ENCODE measurements around the gene TMEM242. TPM values are rescaled to one million over a fixed set of nuclear protein-coding genes. Genes with fewer than 3 reads are reported as not detected.

Gene TMEM242
- total RNA-seq, result 1 to 10 TPM; 4.4 to 8.8 (median 7.3) TPM
- long read RNA-seq, full-length matches to known transcripts, result 12 of 12 reads
- long read RNA-seq, partial matches to known transcripts, result 0 of 12 reads
- long read RNA-seq, other reads (novel, unspliced or antisense), result 0 of 12 reads

GRCh38 chr6:157323255-157323965 is at the start of gene TMEM242:
TMEM242 (minus strand) TSS chr6:157323519; CDS start chr6:157323499, 20 bp downstream.
- Histone ChIP-seq H3K36me3 (peaks cover 0 to 12% (median 0%) of the 10 kb centered on the region in 4 donors), H3K27ac (peak within 1 kb of the TSS; percentile 83 to 96 (median 90)), H3K4me3 (peak within 1 kb of the TSS; percentile 73 to 93 (median 79)), H3K4me1 (peaks cover 0 to 5% (median 2%) of the 10 kb centered on the region in 4 donors), H3K27me3 (no peaks in the 10 kb centered on the region), H3K9me3 (no peaks in the 10 kb centered on the region)
- WGBS (ENCODE audit: insufficient coverage, low coverage, low lambda C conversion rate, missing lambda C conversion rate), result 0% methylated on average over 8 of the region's 42 CpGs
- TF ChIP-seq CTCF (IDR thresholded peaks at IDR 0.05) (peak in 3 of 4 donors; percentile 12 to 27 (median 25)), POLR2A (IDR thresholded peaks at IDR 0.05) (peak; percentile 98)
- ATAC-seq (peak; percentile 94 to 97 (median 96)), DNase-seq (peak; percentile 90 to 93 (median 91))
- intact Hi-C loops (cut with DNase I), result no loop called here

- Histone ChIP-seq H3K27ac (no peak overlapping the region), H3K27me3 (no peaks in the 10 kb centered on the region), H3K4me3 (no peak overlapping the region), H3K4me1 (peaks cover 0 to 8% (median 0%) of the 10 kb centered on the region in 4 donors), H3K36me3 (no peaks in the 10 kb centered on the region), H3K9me3 (no peaks in the 10 kb centered on the region)
- intact Hi-C loops (cut with DNase I), result no loop called here
- WGBS (ENCODE audit: insufficient coverage, low coverage, low lambda C conversion rate, missing lambda C conversion rate), result 79% methylated on average over 10 of the region's 10 CpGs
- no peak for TF ChIP-seq CTCF (IDR thresholded peaks at IDR 0.05)
- TF ChIP-seq POLR2A (IDR thresholded peaks at IDR 0.05), result no peak
- ATAC-seq (peak; percentile 65 to 91 (median 87)), DNase-seq (no peak)
Measured at GRCh38 chr6:157372501-157373280, 49.4 kb upstream of the TMEM242 start.

GRCh38 chr6:157370755-157371154 is 47.4 kb upstream of the TMEM242 start:
- ATAC-seq (no peak), DNase-seq (no peak)
- Histone ChIP-seq H3K4me1 (peaks cover 0 to 8% (median 0%) of the 10 kb centered on the region in 4 donors), H3K36me3 (no peaks in the 10 kb centered on the region), H3K27ac (no peak overlapping the region), H3K27me3 (no peaks in the 10 kb centered on the region), H3K4me3 (no peak overlapping the region), H3K9me3 (no peaks in the 10 kb centered on the region)
- WGBS (ENCODE audit: insufficient coverage, low coverage, low lambda C conversion rate, missing lambda C conversion rate), result 100% methylated on average over 1 of the region's 1 CpG
- intact Hi-C loops (cut with DNase I), result no loop called here
- TF ChIP-seq CTCF (IDR thresholded peaks at IDR 0.05) (no peak), POLR2A (IDR thresholded peaks at IDR 0.05) (no peak)

- TF ChIP-seq CTCF (IDR thresholded peaks at IDR 0.05), result no peak
- WGBS (ENCODE audit: insufficient coverage, low coverage, low lambda C conversion rate, missing lambda C conversion rate), result 70% methylated on average over 7 of the region's 7 CpGs
- peaks cover 0 to 8% (median 0%) of the 10 kb centered on the region in 4 donors for H3K4me1 ChIP-seq
- no peaks in the 10 kb centered on the region for H3K27me3 ChIP-seq
- ATAC-seq, result no peak
- no peak for DNase-seq
- no peaks in the 10 kb centered on the region for H3K9me3 ChIP-seq
- intact Hi-C loops (cut with DNase I), result no loop called here
- H3K27ac ChIP-seq, result no peak overlapping the region
- H3K4me3 ChIP-seq, result no peak overlapping the region
- no peaks in the 10 kb centered on the region for H3K36me3 ChIP-seq
Measured at GRCh38 chr6:157368359-157369049, 45.2 kb upstream of the TMEM242 start.

All from right lobe of liver (tissue), 6 donors.